NCI-H187 treated with DMSO at 0.1 percent for 48 hours (cell line): ENCODE results near the gene CAST.

Source experiments
- DNase-seq: peaks from one replicate; lab custom pipeline; 2025; lab: John Stamatoyannopoulos, UW

Gene CAST

DNA sequence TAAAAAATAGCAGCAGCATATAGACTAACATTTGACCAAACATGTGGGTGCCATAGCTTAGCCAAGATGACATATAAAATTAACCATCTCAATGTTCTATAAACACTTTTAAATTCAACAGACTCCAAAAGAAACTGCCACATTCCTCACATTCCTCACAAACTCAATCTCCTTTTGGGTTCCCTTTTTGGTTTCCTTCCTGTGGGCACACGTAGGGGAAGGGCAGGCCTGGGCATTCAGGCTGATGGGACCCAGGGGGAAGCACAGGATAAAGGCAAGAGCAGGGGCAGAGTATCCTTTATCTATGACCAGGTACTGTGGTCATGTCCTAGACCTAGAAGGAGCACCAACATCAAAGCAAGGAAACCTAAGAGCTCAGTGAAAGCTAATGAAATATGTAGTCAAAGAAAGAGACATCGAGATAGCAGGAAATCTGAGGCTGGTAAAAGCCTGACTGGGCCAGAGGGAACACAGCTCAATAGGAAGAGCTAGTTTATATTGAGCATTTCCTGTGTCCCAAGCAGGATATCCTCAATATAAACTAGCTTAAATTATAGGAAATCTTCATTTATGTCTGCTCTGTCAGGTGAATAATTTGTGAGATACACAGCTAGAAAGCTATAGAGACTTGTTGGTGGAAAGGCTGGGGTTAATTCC lies 159.2 kb downstream of the CAST start:
- DNase-seq: no peak

DNA sequence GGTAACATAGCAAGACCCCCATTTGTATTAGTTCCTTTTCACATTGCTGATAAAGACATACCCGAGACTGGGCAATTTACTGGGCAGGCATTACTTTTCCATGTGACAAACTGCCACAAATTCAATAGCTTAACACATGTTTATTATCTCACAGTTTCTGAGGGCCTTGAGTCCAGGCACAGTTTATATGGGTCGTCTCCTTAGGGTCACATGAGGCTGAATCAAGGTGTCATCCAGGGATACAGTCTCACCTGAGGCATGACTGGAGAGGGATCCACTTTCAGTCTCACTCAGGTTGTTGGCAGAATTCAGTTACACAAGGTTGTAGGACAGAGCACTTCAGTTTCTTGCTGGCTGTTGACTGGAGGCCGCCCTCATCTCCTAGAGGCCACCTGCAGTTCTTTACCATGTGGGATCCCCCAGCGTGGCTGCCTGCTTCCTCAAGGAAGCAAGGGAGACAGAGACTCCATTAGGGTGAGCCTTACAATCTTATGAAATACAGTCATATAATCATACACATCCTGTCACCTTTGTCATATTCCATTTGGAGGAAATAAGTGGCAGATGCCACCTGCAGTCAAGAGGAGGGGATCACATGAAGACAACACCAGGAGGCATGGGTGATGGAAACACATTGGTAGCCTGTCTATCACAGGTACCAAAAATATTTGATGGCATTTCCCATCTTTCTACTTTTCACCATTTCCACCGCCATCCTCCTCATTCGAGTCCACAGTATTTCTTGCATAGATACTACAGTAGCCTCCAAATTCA lies 160.7 kb downstream of the CAST start:
- DNase-seq: no peak

DNA sequence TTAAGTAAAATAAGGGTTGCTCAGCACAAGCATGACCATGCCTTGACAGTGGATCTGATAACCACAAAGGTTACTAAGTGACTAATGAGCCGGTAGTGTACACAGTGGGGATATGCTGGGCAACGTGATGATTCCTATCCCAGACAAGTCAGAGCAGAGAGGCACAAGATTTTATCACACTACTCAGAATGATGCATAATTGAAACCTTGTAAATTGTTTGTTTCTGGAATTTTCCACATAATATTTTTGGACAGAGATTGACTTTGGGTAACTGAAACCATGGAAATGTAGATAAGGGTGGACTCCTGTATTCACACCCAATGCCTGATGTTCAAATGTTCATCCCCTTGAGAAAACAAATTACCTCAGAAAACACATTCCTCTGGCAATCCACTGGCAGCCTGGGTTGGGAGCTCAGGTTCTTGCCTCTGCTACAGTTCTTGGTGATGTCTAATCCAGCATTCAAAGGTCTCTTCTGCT lies 161.8 kb downstream of the CAST start:
- DNase-seq: no peak
